HK-2 (cell line): ENCODE measurements around the gene LTBR.

Source experiments
- DNase-seq: peaks from one replicate; pipeline ENCODE4 v3.0.0-alpha.2; 2018; ENCODE audit not compliant: unreplicated experiment

The LTBR gene

GRCh38 chr12:6367969-6368892, 15.7 kb upstream of the LTBR start:
- DNase-seq = no peak

DNA sequence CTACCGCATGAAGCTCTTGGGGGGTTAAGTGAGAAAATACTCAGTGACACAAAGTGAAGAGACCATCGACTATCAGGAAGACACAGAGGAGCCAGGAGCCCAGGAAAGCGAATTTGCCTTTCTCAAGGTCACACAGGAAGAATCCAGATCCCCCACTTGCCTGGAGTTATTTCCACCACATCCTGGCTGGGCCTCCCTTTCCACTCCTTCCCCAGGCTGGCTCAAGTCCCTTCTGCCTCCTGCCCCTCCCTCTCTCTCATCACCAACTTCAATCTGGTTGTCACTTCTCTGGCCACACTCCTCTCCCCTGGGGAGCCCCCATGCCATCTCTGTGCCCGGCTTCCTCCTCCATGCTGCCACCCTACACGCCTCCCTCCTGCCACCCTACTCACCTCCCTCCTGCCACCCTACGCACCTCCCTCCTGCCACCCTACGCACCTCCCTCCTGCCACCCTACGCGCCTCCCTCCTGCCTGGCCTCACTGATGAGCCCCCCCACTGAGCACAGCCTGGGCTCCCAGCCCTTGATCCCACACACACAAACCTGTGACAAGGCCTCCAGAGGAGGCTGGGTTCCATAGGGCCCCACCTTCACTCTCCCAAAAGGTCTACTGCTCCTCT, 14.9 kb upstream of the LTBR start:
- no peak for DNase-seq

GRCh38 chr12:6369916-6370575, 13.9 kb upstream of the LTBR start:
- no peak for DNase-seq

- peak; percentile 36 for DNase-seq
Observed at GRCh38 chr12:6370576-6370935, 13.4 kb upstream of the LTBR start.

GRCh38 chr12:6370994-6371754, 12.8 kb upstream of the LTBR start:
- peak; percentile 96 for DNase-seq

GRCh38 chr12:6372403-6373003, 11.5 kb upstream of the LTBR start:
- peak; percentile 78 for DNase-seq

DNA sequence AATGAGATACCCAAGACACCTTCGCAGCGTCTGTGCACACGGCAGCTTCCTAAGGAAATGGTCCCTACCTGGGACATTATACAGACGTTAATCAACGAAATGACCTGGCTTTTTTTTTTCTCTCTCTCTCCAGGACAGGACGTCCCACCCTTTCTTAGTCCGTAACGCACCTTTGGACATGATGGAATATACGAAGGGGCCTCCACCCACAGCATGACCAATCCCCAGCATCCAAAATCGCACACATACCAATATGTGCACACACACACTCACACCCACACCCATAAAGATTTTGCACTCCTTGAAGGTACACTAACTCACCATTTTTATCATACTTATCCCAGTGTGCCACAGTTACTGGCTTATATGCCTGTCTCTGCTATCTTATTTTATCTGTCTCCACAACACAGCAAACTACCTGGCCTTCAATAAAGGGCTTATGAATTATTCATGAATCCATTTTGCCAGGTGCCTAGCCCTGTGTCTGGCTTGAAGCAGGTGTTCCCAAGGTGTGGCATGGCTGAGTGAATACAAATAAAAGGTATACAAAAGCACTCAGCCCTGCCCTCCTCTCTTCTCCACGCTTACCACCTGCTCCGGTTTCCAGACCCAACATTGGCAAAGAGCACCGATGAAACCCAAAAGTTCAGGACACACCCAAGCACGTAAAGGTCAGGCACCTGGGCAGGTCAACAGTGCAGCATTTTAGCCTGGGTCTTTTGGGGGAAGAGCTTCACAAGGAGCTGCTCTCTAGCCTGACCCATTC, 10.8 kb upstream of the LTBR start:
- no peak for DNase-seq

DNA sequence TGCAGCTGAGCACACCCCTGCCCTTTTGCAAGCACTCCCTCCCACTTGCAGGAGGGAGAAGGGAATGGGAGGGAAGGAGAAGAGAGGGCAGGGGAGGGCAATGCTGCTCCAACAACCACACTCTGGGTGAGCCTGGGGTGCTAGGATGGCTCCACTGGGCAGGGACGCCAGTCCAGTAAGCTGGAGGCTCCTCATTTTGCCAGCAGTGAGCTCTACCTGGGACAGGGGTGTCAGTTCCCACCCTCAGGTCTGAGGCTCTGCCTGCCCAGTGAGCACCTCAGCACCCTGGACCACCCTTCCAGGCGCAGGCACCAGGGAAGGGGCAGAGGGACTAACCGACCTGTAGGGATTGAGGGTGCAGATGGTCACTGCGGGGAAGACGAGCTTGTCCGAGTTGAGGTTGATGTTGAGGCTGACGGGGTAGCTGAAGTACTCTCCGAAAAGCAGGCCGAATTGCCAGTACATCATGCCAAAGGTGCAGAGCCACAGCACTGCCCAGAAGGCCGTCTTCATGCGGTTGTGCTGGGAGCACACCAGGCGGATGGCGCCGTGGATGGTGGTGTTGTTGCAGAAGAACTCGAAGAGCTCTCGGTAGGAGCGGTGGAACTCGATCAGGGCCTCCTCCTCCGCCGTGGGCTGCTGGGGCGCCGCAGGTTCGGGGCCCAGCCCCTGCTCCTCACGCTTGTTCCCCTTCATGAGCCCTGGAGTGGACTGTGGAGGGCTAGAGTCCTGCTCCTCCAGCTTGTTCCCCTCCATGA, 9.8 kb upstream of the LTBR start:
- DNase-seq = no peak

DNA sequence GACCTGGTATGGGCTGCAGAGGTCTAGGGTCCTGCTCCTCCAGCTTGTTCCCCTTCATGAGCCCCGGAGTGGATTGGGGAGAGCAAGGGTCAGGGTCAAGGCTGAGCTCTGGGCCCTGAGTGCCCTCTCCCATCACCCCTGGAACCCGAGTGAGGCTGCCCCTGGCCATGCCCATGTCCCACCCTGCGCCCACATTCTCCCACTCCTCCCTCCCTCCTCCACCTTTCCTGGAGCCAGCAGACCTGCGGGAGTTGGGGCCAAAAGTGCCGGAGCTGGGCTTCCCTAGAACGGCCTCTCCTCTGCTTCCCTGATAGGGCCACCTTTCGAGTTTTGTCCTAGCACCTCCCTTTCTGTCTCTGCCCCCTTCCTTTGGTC, 9.2 kb upstream of the LTBR start:
- no peak for DNase-seq

DNA sequence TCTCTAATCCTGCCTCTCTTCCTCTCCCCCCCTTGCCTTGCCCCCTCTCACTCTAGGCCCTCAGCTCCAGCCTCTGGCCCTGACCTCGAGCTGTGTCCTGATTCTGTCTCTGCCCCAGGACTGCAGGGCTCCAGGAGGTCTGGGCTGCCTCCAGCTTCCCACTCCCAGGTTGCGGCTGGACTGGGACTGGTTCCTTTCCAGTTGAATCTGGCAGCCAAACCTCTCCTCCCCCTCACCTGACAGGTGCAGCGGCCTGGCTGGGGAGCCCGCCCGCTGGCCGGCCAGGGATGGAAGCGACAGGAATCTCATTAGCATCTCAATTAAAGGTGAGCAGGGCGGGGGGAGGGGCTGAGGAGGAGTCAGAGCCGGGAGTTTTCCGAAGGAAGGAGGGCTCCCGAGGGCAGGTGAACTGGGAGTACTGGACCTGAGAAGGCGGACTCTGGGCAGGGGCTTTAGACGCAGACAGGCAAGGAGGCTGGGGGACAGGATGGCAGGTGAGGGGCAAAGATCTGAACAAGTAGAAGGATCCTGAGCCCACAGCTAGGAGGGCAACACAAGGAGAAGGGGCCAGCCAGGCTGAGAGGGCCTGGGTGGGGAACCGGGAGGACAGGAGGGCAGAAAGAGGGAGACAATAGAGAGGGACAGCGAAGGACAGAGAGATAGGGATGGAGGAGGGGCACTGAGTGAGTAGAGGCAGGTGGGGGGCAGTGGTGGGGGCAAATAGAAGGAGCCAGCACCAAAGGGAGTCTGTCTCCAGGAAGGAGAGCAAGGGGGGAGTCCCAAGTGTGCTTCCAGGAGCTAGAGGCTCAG, 8.5 kb upstream of the LTBR start, which contains the start of gene SCNN1A:
TSS of gene SCNN1A (minus strand) at position 295 of the 810 bp plus-strand sequence. CDS start 780 bp downstream, outside the sequence.
- DNase-seq = no peak

DNA sequence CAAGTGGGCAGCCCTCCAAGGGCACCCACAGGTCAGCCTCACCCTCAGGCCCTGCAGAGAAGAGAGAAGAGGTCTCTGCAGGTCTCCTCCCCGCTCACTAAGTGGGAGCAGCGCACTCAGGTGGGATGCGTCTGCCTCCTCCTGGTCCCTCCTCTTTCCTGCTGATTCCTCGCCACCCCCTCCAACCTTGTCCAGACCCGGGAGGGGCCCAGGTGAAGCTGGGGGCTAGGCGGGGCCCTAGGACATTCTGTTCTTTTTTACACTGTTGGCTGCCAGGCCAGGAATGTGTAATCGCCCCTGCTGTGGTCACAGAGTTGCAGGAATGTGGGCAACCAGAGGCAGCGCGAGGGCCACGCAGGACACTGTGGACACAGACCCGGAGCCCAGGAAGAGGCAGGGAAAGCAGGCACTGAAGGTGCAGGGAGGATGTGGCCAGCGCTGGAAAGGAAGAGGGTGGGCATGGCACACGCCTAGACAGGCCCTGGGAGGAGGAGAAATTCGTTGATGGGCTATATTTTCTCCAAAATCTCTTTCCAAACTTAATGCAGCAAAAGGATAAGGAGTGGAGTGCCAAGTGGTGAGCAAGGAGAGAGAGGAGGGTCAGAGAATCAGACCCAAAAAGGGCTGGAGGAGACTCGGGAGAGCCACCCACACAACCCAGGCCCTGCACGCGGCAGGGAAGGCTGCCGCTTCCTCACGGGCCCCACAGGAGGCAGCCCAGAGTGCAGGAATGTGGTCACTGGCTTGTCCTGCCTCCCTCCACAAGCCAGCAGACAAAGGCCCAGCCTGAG, 7.7 kb upstream of the LTBR start:
- DNase-seq = peak; percentile 63

- DNase-seq = no peak
Observed at GRCh38 chr12:6376870-6377666, 6.9 kb upstream of the LTBR start.

DNA sequence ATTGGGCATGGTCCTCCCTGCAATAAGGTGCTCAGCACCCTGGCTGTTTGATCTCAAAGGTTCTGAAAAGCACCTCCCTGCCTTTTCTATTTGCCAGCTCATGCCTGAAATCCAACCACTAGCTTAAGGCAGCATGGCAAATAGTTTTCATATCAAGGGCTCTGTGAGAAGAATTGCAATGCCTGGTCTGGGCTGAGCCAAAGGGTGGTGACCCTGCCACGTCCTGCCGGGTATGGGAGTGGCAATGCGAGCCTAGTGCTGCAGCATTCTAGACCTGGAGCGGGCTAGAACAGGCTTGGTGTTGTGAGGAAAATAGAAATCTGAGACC, 6.3 kb upstream of the LTBR start:
- DNase-seq = no peak

DNA sequence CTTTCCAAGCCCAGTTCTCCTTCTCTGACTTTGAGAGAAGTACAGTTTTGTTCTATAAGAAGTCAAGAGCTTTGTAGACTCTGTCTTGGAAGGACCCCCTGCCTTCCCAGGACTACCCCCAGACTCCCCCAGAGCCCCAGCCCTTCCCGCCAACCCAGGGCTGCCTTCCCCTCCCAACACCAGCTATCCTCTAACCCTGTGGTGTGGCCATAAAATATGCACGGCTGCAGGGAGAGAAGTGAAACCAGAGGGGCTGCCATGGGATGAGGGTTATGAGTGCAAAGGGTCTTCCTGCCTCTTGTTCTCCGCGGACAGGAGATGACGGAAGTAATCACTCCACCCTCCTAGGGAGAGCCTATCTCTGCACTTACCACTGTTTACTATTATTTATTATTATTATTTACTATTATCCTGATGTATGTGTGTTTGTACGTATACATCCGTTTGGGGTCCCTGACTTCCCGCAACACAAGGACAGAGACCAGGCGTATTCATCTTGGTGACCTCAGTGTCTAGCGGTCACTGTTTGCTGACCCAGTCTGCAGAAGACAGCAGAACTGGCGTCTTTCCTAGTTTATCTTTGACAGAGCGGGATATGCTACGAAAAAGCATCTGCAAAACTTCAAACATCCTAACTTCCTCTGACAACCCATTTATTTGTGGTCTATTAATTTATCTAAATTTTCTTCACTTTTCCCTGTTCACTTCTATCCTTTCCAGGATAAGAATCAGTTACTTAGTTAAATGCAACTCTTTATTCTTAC, 5.1 kb upstream of the LTBR start:
- no peak for DNase-seq

GRCh38 chr12:6380141-6381121, 3.5 kb upstream of the LTBR start:
- DNase-seq = no peak

DNA sequence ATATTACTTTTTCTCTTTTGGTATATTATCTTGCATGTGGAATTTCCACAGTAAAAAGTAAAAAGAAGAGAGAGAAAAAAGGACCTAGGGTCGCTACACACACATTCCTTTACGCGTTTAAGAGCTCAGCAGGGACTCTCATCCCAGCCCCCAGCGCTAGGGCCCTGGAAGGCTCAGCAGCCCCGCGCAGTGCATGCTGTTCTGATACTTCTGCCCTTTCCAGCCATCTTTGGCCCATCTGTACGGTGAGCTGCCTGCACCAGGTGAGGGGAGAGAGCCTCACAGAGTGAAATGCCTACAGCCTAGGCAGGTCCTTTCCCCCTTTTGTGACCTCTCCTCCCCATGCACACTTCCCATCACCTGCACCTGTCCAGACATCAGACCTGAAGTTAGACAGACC, 1.6 kb upstream of the LTBR start:
- DNase-seq = no peak
